Adrenal gland (tissue), 5 donors: ENCODE data around the gene POLG2.

Source experiments
- CTCF ChIP-seq, 6 experiments: fragments of 450-650 bp in 4 of 6; fragments of 200-600 bp in 2 of 6; sonication (generic) in 1 of 6; IDR thresholded peaks; 1 replicate in 5 of 6; 2 replicates in 1 of 6; pipeline versions ENCODE4 v1.5.1 to v1.8.0; 2016 to 2021; ENCODE audit warnings: antibody characterized with exemption in 6 of 6, mild to moderate bottlenecking in 2 of 6, moderate library complexity in 1 of 6
- POLR2A ChIP-seq, 2 donors: fragments of 450-650 bp; IDR thresholded peaks; one replicate each; pipeline ENCODE4 v1.6.1; 2017; ENCODE audit warnings: antibody characterized with exemption in 2 of 2, mild to moderate bottlenecking in 2 of 2, moderate library complexity in 1 of 2
- donor health status: DM: no; HTN: no; CAD: no.

DNA sequence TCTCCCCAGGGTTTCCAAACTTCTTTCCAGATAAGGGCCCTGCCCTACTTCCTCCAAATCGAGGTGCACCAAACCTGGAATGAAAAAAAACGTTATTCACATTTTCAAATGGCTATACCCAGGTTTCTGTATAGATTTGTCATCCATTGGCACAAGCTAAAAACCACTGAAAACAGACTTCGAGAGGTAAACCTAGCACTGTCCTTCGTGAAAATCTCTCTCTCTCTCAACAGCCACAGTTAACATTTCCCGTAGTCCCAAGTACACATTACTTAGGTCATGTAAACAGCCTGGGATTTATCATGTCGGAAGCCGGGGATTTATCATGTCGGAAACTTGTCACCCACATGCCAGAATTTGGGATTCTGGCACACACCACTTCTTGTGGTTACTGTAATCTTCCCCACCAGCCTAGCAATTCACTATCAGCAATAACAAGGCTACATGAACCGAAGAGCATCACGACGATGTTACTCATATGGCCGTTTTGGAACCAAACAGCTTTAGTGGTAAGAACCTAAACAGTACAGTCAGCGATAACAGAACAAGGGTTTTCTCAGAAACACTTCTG is 8.0 kb upstream of the POLG2 start:
- TF ChIP-seq CTCF (IDR thresholded peaks at IDR 0.05) (no peak), POLR2A (IDR thresholded peaks at IDR 0.05) (no peak)
